Osteocyte (in vitro differentiated cells): ENCODE data around the gene USB1. TPM values are rescaled to one million over a fixed set of nuclear protein-coding genes. Genes with fewer than 3 reads are reported as not detected.
A peak's percentile ranks its signal among the peaks of the same experiment; 100 is the strongest.

Experiments
- DNase-seq: peaks from one replicate; pipeline ENCODE4 v3.0.0; 2021; ENCODE audit warnings: mixed read lengths; ENCODE audit not compliant: unreplicated experiment; ENCODE audit errors: extremely low spot score
- H3K27ac Mint-ChIP-seq: one replicate; pipeline ENCODE4 v1.8.0; 2021; ENCODE audit warnings: mild to moderate bottlenecking, mixed read lengths; ENCODE audit not compliant: unreplicated experiment
- H3K27me3 Mint-ChIP-seq: one replicate; pipeline ENCODE4 v1.8.0; 2021; ENCODE audit warnings: mixed read lengths; ENCODE audit not compliant: unreplicated experiment
- H3K36me3 Mint-ChIP-seq: one replicate; pipeline ENCODE4 v1.8.0; 2021; ENCODE audit warnings: mixed read lengths; ENCODE audit not compliant: unreplicated experiment
- H3K4me1 Mint-ChIP-seq: one replicate; pipeline ENCODE4 v1.8.0; 2021; ENCODE audit warnings: mixed read lengths; ENCODE audit not compliant: unreplicated experiment
- H3K4me3 Mint-ChIP-seq: one replicate; pipeline ENCODE4 v1.8.0; 2021; ENCODE audit warnings: mild to moderate bottlenecking, moderate library complexity, mixed read lengths; ENCODE audit not compliant: unreplicated experiment
- H3K9me3 Mint-ChIP-seq: one replicate; pipeline ENCODE4 v1.8.0; 2021; ENCODE audit warnings: mixed read lengths; ENCODE audit not compliant: unreplicated experiment
- total RNA-seq: library from RNA; stranded (reverse); gene quantifications from 2 replicates; pipeline ENCODE4 v1.2.1, GENCODE V29; 2021
- TF ChIP-seq, protein P1 (sequence below): fragments of 200-600 bp; sonication (generic); IDR thresholded peaks from 2 replicates; pipeline ENCODE4 v1.5.0; 2021; ENCODE audit warnings: antibody characterized with exemption, mild to moderate bottlenecking, moderate library complexity

USB1 gene
- total RNA-seq, 1 donor from 2014 or later, result 45.5 TPM

DNA sequence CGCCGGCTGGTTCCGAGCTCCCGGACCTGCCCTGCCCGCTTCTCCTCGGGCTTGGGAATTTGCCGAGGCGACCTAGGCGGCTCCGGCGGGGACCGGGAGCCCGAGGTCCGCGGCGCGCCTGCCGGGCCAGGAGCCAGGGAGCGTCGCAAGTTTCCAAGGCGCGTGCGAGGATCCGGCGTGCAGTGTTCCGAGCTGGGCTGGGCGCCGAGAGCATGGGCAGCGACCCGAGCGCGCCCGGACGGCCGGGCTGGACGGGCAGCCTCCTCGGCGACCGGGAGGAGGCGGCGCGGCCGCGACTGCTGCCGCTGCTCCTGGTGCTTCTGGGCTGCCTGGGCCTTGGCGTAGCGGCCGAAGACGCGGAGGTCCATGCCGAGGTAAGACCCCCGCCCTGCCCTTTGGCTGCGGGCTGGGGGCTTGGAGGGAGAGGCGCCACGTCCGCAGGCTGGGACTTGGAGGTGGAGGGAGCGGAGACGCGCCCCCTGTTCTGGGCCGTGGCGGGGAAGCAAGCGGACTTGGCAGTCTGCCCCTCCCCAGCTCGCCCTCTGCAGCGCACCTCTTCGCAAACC, 25.0 kb downstream of the USB1 start:
- peaks cover 8% of the 10 kb centered on the region for H3K27me3 Mint-ChIP-seq
- H3K4me3 Mint-ChIP-seq, result peak overlapping the region; percentile 63
- H3K9me3 Mint-ChIP-seq, result no peaks in the 10 kb centered on the region
- no peaks in the 10 kb centered on the region for H3K36me3 Mint-ChIP-seq
- DNase-seq, result no peak
- TF ChIP-seq, protein P1, sequence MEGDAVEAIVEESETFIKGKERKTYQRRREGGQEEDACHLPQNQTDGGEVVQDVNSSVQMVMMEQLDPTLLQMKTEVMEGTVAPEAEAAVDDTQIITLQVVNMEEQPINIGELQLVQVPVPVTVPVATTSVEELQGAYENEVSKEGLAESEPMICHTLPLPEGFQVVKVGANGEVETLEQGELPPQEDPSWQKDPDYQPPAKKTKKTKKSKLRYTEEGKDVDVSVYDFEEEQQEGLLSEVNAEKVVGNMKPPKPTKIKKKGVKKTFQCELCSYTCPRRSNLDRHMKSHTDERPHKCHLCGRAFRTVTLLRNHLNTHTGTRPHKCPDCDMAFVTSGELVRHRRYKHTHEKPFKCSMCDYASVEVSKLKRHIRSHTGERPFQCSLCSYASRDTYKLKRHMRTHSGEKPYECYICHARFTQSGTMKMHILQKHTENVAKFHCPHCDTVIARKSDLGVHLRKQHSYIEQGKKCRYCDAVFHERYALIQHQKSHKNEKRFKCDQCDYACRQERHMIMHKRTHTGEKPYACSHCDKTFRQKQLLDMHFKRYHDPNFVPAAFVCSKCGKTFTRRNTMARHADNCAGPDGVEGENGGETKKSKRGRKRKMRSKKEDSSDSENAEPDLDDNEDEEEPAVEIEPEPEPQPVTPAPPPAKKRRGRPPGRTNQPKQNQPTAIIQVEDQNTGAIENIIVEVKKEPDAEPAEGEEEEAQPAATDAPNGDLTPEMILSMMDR, result peak; percentile 20
- H3K4me1 Mint-ChIP-seq, result peaks cover 14% of the 10 kb centered on the region
- no peak overlapping the region for H3K27ac Mint-ChIP-seq

DNA sequence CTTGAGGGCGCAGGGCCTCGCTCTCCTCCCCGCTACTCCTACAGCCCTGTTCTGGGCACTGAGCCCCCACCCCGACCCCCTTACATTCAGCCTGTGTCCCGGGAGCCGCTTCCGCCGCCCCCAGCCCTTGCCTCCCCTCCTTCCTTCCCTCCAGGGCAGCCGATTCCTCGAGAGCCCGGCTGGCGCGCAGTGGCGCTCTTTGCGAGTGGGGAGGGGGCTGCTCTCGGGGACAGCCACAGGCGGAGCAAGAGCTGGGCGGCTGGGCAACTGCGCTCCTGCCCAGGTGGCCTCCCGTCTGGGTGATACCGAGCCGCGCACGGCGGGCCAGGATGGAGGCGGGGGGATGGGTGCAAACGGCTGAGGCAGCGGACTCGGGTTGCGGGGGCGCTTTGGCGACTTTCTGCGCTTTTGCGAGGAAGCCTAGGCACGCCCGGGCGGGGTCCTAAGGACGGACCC, 25.5 kb downstream of the USB1 start:
- H3K4me3 Mint-ChIP-seq, result peak overlapping the region; percentile 63
- H3K27ac Mint-ChIP-seq, result no peak overlapping the region
- no peaks in the 10 kb centered on the region for H3K9me3 Mint-ChIP-seq
- no peak for DNase-seq
- H3K36me3 Mint-ChIP-seq, result no peaks in the 10 kb centered on the region
- peaks cover 8% of the 10 kb centered on the region for H3K27me3 Mint-ChIP-seq
- peaks cover 14% of the 10 kb centered on the region for H3K4me1 Mint-ChIP-seq
- TF ChIP-seq, protein P1, result no peak

DNA sequence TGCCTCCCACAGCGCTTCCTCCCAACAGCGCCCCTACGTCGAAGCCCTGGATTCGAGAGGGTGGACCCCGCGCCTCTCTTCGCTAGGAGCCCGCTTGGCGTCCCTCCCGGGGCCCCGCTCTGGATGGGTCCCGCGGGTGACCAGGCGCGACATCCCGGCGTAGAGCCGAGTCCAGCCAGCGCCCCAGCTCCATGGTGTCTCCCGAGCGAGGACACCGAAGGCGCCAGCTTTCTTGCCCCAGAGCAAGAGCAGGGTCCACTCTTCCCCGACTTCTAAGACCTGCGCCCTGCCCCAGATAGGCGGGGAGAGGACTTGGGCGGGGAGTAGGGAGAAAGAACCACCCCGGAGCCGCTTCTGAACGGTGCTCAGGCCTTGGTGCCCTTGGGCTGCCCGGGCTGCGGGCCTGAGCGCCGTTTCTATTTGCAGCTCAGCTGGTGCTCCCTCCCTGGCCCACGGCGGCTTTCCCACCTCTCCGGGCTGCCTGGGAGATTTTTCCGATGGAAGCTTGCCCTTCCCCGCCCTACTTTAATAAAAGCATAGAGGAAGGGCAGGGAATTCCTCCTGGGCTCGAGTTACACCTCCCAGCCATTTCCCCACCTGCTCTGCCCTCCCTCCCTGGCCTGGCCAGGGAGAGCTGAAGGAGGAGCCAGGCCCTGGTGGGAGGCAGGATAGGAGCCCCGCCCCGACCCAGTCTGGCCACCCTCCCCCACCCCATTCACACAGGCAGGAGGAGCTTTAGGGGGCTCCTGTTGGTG, 26.1 kb downstream of the USB1 start:
- DNase-seq, result no peak
- Mint-ChIP-seq H3K27ac (no peak overlapping the region), H3K4me3 (peak overlapping the region; percentile 63), H3K9me3 (no peaks in the 10 kb centered on the region), H3K27me3 (peaks cover 8% of the 10 kb centered on the region), H3K4me1 (peaks cover 12% of the 10 kb centered on the region), H3K36me3 (no peaks in the 10 kb centered on the region)
- TF ChIP-seq, protein P1, result no peak

DNA sequence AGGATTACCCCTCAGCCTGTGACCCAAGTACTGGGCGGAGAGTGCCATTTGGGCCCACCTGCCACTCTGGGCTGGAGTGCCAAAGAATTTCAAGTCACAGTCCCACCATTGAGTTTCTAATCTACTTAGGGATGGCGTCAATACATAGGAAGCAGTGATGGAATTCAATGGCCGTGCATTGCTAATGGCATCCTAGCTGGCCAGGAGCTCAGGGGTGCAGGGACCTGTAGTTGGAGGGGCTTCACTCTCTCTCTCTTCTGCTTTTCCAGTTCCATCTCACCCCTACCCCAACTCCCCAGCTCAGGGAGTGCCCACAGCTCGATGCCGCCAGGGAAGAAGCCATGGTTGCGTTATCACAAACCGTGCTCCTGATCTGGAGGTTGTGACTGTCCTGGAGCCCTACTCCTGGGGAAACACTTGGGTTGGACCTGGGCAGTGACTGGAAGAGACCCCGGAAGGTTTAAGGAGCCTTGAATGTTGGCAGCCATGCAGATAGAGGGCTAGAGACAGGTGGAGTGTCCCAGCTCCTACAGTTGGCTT, 26.8 kb downstream of the USB1 start:
- H3K27ac Mint-ChIP-seq, result no peak overlapping the region
- TF ChIP-seq, protein P1, result no peak
- no peaks in the 10 kb centered on the region for H3K36me3 Mint-ChIP-seq
- H3K4me3 Mint-ChIP-seq, result no peak overlapping the region
- DNase-seq, result no peak
- no peaks in the 10 kb centered on the region for H3K9me3 Mint-ChIP-seq
- H3K4me1 Mint-ChIP-seq, result peaks cover 8% of the 10 kb centered on the region
- H3K27me3 Mint-ChIP-seq, result peaks cover 8% of the 10 kb centered on the region

DNA sequence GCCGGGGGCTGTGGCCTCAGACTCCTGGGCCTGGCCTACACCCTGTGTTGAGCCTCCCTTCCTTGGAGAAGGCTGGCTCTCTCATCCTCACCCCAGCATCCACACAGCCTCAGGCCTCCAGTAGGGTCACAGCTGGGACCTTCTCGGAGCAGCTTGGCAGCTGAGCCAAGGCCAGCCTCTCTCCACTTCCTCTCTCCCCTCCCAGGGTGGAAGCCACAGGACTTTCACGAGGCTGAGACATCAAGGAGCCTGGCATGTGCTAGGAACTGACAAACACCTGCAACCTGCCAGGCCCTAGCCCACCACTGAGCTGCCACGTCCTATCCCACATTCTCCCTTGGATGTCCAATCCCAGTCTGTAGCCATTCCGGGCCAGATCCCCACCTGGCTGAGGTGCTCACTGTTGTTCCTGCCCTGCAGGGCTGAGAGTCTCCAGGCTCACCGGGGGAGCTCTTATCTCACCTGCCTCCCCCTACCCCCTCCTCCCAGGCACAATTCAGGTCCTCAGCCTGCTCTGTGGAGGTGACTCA, 27.4 kb downstream of the USB1 start:
- no peak overlapping the region for H3K27ac Mint-ChIP-seq

More for the DNA sequence above, 27.4 kb downstream of the USB1 start:
- TF ChIP-seq, protein P1, result no peak
- no peaks in the 10 kb centered on the region for H3K36me3 Mint-ChIP-seq
- H3K9me3 Mint-ChIP-seq, result no peaks in the 10 kb centered on the region
- H3K4me3 Mint-ChIP-seq, result no peak overlapping the region
- peaks cover 8% of the 10 kb centered on the region for H3K27me3 Mint-ChIP-seq
- no peak for DNase-seq
- peaks cover 8% of the 10 kb centered on the region for H3K4me1 Mint-ChIP-seq
